Right renal cortex interstitium (tissue), 3 donors: ENCODE data around the gene DCBLD1. TPM values are rescaled to one million over a fixed set of nuclear protein-coding genes. Genes with fewer than 3 reads are reported as not detected.
"Not testable (repeated sequence)": the region's sequence is repeated elsewhere in the genome, so short reads cannot be mapped to it uniquely, and the experiment has no call there.

ENCODE experiments used
- DNase-seq, 3 donors: peaks; one replicate each; pipeline ENCODE4 v3.0.0-alpha.2; 2013; ENCODE audit warnings: low read depth in 3 of 3, low spot score in 2 of 3
- polyA plus RNA-seq, 3 donors: library from polyadenylated mRNA; unstranded; fragments of 120-200 nt; gene quantifications; one replicate each; pipeline ENCODE4 v1.2.1, GENCODE V29; 2013; ENCODE audit not compliant: insufficient read length in 3 of 3

DCBLD1 gene
- 10 to 100 TPM; 11.0 to 11.9 (median 11.3) TPM for polyA plus RNA-seq

DNA sequence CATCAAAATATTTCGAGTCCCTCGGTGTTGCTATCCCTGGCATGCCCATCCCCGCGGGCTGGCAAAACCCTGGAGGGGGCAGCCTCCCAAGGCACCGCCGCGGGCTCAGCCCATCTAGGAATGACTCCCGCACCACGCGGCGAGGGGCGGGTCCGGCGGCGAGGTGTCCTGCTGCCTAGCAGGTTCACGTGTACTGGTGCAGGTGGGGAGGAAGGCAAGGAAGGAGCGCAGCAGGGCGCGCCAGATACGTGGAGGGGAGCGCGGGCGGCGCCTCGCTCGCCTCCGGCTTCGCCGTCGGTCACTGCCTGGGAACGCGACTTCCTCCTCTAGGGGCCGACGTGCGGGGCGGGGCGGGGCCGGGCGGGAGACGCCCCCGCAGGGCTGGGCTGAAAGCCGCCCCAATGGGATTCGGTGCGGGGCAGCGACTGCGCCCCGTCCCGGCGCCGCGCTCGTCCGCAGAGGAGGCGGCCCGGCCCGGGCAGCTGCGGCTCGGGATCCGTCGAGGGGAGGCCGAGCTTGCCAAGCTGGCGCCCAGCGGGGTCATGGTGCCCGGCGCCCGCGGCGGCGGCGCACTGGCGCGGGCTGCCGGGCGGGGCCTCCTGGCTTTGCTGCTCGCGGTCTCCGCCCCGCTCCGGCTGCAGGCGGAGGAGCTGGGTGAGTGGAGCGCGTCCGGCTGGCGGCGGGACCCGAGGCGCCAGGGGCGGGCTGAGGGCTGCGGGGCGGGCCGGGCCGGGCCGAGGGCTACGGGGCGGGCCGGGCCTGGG, at the start of gene DCBLD1:
Gene DCBLD1, plus strand, starts transcription at position 435 of the 764 bp plus-strand sequence. Its CDS starts 108 bp downstream, at position 543.
- DNase-seq: peak in 2 of 3 donors; percentile 38 to 44

DNA sequence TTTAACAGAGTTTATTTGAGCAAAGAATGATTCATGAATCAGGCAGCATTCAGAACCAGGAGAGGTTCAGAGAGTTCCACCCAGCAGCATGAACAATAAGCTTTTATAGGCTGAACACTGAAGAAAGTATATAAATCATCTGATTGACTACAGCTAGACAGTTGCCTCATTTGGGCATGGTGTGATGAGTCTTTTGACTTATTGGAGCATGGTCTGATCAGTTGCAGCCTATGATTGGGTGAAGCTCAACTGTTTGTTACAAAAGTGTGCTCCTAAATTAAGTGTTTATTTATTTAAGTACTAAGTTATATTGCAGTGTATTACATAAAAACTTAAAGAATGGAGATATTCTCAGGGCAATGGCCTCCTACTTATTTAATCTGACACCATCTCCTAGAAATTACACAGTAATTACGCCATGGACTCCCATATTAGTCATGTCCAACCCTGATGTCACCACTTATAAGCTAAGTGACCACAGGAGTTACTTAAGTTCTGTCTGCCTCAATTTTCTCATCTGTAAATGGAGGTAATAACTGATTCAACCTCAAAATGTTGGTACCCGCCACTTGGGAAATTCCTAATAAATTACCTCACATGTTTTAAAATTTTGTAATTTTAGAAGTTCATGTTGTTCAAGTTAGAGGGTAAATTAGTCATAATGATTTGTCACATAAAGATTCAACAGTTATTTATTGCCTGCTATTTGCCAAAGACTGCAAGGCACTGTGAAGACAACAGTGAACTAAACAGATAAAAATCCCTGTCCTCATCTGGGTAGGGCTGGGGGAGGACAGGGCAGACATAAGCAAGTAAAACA, 41.6 kb upstream of the DCBLD1 start:
- no peak for DNase-seq

DNA sequence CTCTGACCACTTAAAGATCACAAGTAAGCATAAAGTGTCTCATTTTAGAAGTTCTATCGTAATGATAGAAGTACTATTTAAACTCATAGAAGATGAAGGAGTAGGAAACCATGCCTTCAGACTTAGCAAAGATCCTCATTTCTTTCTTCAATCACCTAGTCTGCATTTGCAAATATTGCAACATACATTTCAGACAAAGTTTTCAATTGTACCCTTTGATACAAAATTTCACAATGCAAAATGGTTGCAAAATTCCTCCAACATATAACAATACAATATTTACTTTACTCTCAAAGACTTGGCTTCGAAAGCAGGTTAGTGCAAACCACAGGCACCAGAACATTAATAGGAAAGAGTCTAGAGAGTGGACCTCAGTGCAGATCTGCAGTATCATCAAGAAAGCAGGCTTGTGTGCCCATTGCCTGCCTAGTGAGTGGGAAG, 40.6 kb upstream of the DCBLD1 start:
- DNase-seq: no peak

DNA sequence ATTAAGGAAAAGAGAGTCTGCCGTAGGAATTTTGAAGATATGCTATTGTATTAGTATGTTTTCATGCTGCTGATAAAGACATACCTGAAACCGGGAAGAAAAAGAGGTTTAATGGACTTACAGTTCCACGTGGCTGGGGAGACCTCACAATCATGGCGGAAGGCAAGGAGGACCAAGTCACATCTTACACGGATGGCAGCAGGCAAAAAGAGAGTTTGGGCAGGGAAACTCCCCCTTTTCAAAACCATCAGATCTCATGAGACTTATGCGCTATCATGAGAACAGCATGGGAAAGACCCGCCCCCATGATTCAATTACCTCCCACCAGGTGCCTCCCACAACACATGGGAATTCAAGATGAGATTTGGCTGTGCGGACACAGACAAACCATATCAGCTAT, 40.2 kb upstream of the DCBLD1 start:
- not testable (repeated sequence) for DNase-seq

DNA sequence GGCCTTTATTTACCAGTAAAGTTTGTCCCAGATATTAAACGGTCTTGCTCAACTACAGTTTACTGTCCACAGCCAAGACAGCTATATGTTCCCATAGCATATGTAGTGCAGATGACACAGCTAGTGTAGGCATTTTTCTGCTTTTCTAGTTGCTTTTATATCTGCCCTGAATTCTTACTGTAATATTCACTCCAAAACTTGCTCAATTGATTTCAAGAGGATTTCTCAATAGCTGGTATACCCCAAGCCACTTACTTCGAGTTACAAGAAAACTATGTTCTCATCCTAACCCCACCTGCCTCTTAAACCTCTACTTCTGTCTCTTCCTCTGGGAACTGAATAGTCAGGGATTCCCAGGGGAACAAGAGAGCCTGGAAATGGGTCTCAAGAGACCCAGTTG, 37.9 kb upstream of the DCBLD1 start:
- no peak for DNase-seq

DNA sequence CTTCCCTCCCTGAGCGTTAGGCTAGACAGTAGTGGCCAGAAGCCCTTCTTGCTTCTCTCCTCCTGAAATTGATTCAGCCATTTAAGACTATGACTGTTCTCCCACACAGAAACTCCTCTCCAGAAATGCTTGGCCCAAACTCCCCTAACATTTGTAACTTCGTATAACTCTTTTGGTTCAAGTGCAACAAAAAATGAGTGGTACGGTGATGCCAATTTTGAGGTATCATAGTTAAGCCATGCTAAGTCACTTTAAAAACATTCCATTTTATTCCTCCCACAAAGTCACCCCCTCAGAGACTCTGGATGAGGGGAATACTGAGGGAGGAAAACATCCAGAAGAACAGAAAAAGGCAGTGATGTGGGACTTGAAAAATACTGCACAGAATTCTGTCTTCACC, 35.6 kb upstream of the DCBLD1 start:
- DNase-seq: no peak

DNA sequence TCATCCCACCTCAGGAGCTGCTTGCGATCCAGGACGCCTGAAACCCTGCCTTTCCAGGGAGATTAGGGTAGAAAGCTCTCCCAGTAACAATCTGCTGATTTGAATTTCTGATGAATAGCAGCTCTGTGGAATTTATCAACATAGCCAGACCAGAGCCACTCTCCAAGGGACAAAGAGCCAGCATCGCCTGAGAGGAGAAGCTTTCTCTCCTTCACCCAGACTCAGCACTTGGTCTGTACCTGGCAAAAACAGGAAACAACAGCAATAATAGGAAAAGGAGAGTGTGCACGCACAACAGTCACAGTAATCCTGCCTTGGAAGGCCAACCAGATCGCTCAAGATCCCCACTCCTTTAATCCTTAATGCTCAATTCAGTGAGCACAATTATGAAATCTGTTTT, 34.5 kb upstream of the DCBLD1 start:
- no peak for DNase-seq

DNA sequence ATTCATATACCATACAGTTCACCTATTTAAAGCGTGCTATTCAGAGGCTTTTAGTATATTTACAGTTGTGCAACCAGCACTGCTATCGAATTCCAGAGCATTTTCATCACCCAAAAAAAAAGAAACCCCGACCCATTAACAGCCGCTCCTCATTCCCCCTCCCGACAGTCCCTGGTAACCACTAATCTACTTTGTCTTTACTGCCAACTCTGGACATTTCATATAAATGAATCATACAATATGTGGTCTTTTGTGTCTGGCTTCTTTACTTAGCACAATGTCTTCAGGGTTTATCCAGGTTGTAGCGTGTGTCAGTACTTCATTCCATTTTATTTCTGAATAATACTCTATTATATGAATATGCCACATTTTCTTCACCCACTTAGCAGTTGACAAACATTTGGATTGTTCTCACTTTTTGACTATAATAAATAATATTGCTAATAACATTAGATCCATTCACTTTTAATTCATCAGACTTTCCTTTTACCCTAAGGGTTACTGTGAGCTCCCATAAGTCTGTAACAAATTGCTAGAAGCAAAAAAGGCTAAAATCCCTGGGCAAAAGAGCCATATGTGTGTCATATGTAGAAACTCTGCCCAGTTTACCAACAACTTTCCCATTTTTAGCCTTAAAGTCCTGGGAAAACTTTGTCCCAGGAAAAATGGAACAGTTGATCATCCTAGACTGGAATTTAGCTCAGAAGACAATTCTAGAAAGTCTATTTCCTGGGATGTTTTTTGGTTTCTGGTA, 33.6 kb upstream of the DCBLD1 start:
- DNase-seq: no peak

DNA sequence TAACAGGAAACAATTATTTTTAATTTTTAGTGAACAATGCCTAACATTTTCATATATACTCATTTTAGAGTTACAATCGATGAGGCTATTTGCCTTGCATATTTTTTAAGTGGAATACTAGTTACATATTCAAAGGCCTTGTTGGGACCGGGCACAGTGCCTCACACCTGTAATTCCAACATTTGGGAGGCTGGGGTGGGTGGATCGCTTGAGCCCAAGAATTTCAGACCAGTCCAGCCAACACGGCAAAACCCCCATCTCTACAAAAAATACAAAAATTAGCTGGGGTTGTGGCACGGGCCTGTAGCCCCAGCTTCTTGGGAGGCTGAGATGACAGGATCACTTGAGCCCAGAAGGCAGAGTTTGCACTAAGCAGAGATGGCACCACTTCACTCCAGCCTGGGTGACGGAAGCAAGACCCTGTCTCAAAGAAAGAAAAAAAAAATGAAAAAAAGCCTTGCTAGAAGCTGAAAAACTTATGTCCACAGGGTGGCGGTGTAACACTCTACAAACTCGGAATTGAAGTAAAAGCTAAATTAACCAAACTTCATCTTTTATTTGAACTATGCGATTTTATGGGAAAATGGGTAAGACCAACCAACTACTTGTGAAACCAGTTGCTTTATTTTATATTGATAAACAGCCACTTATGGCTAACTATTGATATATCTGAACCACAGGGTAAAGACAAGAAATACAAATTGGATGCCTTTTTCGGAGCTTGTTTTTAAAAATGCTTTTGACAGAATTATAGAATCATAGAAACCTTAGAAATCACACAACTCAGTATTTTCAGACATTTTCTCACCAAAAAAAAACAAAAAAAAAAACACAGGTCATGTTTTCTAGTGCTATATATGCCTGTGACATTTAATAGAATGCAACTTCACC, 32.7 kb upstream of the DCBLD1 start:
- peak; percentile 36 to 65 (median 59) for DNase-seq

DNA sequence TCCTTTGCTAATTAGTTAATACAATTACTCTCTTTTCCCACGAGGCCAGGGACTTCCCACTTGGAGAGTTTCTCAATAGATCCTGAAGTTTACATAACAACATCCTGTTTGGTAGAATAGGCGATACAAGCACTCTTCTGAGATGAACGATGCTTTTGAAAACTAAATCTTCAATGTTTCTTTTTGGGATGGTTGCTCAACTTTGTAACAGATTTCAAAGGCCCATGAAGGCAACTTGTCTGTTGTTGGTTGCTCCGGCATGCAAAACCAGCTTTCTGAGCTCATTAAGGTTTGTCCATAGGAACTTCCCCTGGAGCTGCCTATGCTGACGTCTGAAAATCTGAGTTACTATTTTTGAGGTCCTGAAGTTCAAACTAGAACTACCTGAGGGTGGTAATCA, 30.8 kb upstream of the DCBLD1 start:
- DNase-seq: no peak

DNA sequence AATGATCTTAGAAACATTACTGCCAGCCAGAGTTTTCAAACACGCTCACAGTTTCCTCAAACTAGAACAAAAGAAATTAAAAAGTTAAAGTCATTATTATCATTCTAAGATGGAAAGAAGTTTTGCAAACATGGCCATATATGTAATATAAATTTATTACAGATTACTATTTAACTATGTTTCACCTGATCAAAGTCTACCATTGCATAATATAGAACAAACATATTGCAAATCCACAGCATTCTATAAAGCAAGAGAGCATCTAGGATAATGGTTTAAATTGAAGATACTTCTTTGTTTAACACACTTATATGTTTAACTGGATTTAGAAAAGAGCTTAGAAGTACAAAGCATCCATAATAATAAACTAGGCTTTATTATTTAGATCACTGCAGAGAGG, 26.2 kb upstream of the DCBLD1 start:
- no peak for DNase-seq

DNA sequence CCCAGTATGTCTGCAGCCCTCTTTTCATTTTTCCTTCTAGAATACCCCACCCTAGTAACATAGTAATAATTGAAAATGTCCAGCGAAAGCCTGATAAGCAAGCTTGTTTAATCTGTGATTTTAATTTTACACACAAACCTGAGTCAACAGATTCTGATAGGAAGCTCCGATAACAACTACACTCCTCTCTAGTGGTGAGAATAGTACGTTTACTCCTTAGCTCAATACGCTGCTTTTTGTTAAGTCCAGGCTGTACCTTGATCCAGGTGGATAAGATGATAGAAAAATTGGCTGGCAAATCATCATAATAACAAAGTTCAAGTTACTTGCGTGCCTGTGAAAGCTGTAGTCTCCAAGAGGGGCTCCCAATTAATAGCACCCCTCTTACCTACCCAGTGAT, 25.5 kb upstream of the DCBLD1 start:
- no peak for DNase-seq

DNA sequence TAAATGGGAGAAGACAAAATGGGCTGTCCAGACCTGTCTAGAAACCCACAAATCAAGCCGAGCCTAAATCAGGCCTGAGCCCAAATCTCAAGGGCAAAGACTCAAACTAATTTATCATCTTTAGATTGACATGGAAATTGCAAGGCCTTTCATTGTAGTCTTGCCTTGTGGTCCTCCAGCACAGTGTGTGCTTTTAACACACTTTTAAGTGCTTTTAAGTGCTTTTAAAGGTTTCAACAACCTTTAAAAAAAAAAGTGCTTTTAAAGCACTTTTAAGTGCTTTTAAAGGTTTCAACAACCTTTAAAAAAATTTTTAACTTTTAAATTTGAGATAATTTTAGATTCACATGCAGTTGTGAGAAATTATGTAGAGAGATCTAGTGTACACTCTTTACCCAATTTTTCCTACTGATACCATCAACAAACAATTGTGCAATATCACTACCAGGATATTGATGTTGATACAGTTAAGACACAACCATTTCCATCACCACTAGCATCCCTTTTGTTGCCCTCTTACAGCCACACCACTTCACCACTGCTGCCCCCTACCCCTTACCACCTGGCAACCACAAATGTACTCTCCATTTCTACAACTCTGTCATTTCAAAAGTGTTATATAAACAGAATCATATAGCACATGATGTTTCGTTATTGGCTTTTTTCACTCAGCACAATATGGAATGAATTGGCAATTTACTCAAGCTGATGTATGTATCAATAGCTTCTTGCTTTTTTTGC, 23.1 kb upstream of the DCBLD1 start:
- DNase-seq: no peak

DNA sequence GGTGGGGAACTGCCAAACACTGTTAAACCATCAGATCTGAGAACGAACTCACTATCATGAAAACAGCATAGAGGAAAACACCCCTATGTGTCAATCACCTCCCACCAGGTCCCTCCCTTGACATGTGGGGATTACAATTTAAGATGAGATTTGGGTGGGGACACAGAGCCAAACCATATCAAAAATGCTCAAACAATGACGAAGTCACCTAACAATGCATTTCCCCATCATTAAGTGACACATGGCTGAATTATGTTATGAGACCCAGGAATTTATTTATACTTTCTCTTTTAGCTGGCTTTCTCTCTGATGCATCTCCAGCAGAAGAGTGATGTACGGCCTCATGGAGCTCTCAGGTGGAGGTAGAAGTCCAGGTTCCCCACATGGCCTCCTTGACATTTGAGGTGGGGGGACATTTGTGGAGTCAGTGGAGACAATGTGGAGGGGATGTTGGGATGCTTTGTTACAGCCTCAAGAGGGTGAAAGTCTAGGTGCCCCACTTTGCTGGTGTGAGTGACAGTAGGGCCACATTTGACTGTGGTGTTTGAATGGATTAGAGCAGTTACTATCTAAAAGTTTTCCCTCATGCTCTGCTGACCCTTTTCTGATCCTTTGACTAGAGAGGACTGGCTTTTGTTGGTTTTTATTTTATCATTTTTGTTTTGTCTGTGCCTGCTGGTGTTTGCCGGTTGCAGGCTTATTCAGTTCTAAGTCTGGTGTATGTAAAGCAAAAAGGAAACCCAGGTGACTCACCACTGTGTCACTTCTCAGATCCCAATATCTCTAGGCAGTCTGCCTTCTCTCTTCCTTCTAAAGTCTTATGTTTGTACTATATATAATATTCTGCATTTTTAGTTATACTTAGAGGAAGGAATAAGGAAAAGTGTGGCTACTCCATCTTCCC, 18.5 kb upstream of the DCBLD1 start:
- no peak for DNase-seq

DNA sequence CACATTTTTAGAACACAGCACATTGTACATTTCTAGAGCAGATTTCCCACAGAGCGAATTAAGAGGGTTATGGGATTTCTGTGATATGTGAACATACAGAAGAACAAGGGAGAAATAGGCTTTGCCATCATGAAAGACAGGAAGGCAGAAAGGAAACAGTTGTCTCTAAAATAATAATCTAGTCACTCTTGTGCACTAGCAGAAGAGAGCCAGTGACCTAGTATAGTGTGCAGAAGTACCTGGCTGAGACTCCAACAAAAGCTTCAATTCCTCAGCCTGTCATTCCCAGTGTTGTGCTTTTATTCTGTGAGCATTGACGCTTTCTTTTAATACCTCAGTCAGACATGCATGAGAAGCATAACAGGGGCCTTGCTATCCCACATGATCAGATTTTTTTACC, 17.8 kb upstream of the DCBLD1 start:
- DNase-seq: no peak

DNA sequence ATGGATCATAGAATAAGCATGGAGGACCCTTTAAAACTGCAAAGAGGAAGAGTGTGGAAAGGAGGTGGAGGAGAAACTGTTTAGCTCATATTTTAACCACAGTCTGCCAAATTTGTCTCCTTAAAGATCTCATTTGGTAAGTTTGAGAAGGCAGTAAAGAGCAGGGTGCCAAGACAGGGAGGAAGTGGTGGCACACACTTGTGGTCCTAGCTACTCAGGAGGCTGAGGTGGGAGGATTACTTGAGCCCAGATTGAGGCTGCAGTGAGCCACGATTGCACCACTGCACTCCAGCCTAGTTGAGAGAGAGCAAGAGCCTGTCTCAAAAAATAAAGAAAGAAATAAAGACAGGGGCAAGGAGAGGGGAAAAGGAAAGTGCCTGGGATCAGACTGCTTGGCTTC, 16.8 kb upstream of the DCBLD1 start:
- no peak for DNase-seq

DNA sequence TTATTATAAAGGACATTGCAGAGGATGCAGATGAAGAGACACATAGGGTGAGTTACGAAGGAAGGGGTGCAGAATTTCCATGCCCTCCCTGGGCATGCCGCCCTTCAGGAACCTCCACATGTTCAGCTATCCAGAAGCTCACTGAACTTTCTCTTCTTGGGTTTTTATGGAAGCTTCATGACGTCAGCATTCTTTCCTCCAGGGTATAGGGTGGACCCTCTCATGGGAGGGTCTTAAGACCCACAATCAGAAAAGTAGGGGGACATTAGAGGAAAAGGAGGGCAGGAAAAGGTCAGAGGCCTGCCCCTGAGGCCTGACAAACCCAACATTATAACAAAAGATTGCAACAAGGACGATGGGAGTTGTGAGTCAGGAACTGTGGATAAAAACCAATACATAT, 14.6 kb upstream of the DCBLD1 start:
- DNase-seq: no peak

DNA sequence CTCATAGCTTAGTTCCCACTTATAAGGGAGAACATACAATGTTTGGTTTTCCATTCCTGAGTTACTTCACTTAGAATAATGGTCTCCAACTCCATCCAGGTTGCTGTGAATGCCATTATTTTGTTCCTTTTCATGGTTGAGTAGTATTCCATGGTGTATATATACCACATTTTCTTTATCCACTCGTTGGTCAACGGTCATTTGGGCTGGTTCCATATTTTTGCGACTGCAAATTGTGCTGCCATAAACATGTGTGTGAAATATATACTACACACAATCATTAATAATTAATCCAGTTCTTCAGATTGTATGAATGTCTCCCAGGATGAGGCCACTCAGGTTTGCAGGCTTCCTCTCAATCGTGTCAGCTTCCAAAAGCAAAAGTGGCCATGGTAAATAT, 13.9 kb upstream of the DCBLD1 start:
- not testable (repeated sequence) for DNase-seq
